ENCODE data around the gene ITFG1. TPM values are rescaled to one million over a fixed set of nuclear protein-coding genes. Genes with fewer than 3 reads are reported as not detected.
"Not testable (repeated sequence)": the region's sequence is repeated elsewhere in the genome, so short reads cannot be mapped to it uniquely, and the experiment has no call there.

The ITFG1 gene
- total RNA-seq, 1 experiment from 2014 or later, result 18.0 TPM

DNA sequence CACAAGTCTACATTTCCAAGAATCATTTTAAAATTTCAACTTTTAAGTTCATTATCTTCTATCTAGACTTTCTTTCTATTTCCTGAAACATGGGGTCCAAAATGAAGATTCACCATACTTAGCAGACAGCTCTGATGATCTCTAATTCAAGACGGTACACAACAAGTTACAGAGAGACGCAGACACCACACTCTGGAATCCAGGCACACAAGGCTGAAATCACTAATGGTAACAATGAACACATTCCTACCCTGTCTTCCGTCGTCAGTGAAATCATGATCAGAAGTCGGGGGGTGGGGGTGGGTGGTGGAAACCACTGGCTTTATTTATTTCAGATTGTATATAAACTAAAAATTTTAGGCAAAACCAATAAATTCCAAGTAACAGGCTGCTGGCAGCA is 78.5 kb downstream of the ITFG1 start:
- Histone ChIP-seq H3K36me3 (no peaks in the 10 kb centered on the region), H3K4me3 (no peak overlapping the region), H3K9me3 (no peaks in the 10 kb centered on the region), H3K27me3 (no peaks in the 10 kb centered on the region)
- no peak for DNase-seq

- Histone ChIP-seq H3K27me3 (no peaks in the 10 kb centered on the region), H3K4me3 (no peak overlapping the region), H3K36me3 (no peaks in the 10 kb centered on the region), H3K9me3 (no peaks in the 10 kb centered on the region)
- no peak for DNase-seq
These were observed 83.7 kb downstream of the ITFG1 start for GRCh38 chr16:47377154-47377553.

- no peaks in the 10 kb centered on the region for H3K9me3 ChIP-seq
- H3K36me3 ChIP-seq, result no peaks in the 10 kb centered on the region
- no peak overlapping the region for H3K4me3 ChIP-seq
- H3K27me3 ChIP-seq, result no peaks in the 10 kb centered on the region
- no peak for DNase-seq
These were observed 85.4 kb downstream of the ITFG1 start for GRCh38 chr16:47375423-47375822.

GRCh38 chr16:47374629-47375028 is 86.2 kb downstream of the ITFG1 start:
- no peaks in the 10 kb centered on the region for H3K27me3 ChIP-seq
- no peak overlapping the region for H3K4me3 ChIP-seq
- no peaks in the 10 kb centered on the region for H3K36me3 ChIP-seq
- no peaks in the 10 kb centered on the region for H3K9me3 ChIP-seq
- no peak for DNase-seq

DNA sequence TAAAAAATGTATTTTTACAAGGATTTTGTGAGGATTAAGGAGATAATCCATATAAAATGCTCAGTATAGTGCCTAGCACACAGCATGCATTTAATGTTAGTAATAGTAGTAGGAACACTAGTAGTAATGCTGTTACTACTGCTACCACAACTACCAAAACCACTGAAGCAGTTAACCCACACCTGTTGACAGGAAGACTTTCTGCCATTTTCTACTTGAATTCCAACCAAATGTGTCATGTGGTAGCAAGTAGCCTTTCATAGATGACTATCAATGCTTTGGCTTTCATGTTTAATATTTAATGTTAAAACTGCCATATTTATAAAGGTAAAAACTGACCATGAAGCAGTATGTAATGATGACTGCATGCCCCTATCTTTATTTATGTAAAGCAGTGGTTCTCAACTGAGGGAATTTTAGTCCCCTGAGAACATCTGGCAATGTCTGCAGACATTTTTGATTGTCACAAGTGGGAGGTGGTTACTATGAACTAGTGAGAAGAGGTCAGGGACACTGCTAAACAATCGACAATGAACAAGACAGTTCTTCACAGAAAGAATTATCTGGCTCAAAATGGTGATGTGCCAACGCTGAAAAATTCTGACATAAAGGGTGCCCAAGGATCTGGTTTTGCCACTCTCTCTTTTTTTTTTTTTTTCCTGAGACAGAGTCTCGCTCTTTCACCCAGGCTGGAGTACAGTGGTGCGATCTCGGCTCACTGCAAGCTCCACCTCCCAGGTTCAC is 89.4 kb downstream of the ITFG1 start:
- H3K27me3 ChIP-seq, result no peaks in the 10 kb centered on the region
- H3K4me3 ChIP-seq, result no peak overlapping the region
- no peaks in the 10 kb centered on the region for H3K36me3 ChIP-seq
- DNase-seq, result no peak
- no peaks in the 10 kb centered on the region for H3K9me3 ChIP-seq

- no peaks in the 10 kb centered on the region for H3K27me3 ChIP-seq
- H3K4me3 ChIP-seq, result no peak overlapping the region
- H3K9me3 ChIP-seq, result no peaks in the 10 kb centered on the region
- no peak for DNase-seq
- H3K36me3 ChIP-seq, result no peaks in the 10 kb centered on the region
These were observed 90.3 kb downstream of the ITFG1 start for GRCh38 chr16:47370536-47370935.

DNA sequence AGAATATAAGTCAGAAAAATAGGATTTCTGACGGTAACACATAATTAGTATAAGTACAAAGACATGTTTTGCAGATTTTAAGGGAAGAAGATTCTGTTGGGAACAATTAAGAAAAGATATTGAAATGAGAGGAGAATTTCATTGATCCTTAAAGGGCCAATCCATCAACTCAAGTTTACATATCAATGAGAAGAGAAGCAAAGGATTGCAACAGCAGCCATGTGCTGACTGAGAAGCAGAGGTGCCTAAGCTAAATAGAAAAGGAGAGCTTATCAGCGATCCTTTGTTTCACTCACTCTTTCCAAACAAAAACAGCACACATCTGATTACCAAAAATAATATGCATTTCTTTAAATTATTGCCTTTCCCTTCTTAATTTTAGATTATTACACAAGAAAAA is 94.6 kb downstream of the ITFG1 start:
- DNase-seq, result no peak
- no peak overlapping the region for H3K4me3 ChIP-seq
- no peaks in the 10 kb centered on the region for H3K36me3 ChIP-seq
- no peaks in the 10 kb centered on the region for H3K9me3 ChIP-seq
- H3K27me3 ChIP-seq, result no peaks in the 10 kb centered on the region

- H3K27me3 ChIP-seq, result no peaks in the 10 kb centered on the region
- DNase-seq, result no peak
- no peaks in the 10 kb centered on the region for H3K9me3 ChIP-seq
- H3K36me3 ChIP-seq, result no peaks in the 10 kb centered on the region
- H3K4me3 ChIP-seq, result no peak overlapping the region
These were observed 97.1 kb downstream of the ITFG1 start for GRCh38 chr16:47363761-47364160.

DNA sequence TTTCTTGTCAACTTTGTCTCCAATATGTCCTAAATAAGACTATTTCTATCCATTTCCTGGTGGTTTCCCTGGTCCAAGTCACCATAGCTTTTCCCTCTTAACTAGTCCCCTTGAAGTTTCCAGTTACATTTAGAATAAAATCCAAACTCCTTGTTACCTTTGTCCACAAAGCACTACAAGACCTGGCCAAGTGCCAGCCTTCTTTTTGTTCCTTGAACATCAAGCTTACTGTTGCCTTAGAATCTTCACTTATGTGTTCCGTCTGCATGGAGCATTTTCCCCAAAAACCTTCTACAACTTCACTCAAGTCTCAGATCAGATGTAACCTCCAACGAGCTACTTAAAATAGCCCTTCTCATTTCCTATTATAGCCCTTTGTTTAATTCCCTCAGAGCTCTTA is 101.4 kb downstream of the ITFG1 start:
- Histone ChIP-seq H3K4me3 (no peak overlapping the region), H3K36me3 (no peaks in the 10 kb centered on the region), H3K9me3 (no peaks in the 10 kb centered on the region), H3K27me3 (no peaks in the 10 kb centered on the region)
- no peak for DNase-seq

DNA sequence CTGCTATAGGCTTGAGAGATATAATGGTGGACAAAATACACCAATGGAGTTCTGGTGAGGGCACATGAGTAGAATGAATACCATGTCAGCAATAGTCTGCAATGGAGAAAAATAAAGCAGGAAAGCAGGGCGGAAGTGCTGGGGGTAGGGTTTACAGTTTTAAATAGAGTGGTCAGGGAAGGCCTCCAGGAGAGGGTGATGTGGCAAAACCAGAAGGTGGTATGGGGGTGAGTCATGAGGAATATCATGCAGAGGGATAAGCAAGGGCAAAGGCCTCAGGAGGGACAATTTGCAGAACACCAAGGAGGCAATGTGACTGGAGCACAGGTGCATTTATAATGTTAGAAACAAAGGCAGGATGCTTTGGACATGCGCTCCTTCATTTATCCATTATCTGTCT is 102.0 kb downstream of the ITFG1 start:
- no peaks in the 10 kb centered on the region for H3K9me3 ChIP-seq
- DNase-seq, result peak; percentile 20
- H3K27me3 ChIP-seq, result no peaks in the 10 kb centered on the region
- no peak overlapping the region for H3K4me3 ChIP-seq
- no peaks in the 10 kb centered on the region for H3K36me3 ChIP-seq

DNA sequence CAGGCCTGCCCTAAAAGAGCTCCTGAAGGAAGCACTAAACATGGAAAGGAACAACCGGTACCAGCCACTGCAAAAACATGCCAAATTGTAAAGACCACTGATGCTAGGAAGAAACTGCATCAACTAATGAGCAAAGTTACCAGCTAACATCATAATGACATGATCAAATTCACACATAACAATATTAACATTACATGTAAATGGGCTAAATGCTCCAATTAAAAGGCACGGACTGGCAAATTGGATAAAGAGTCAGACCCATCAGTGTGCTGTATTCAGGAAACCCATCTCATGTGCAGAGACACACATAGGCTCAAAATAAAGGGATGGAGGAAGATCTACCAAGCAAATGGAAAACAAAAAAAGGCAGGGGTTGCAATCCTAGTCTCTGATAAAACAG is 111.8 kb downstream of the ITFG1 start:
- H3K9me3 ChIP-seq, DNase-seq, H3K27me3 ChIP-seq, H3K4me3 ChIP-seq, H3K36me3 ChIP-seq: not testable (repeated sequence)

- H3K27me3 ChIP-seq, DNase-seq, H3K36me3 ChIP-seq, H3K9me3 ChIP-seq, H3K4me3 ChIP-seq: not testable (repeated sequence)
These were observed 113.7 kb downstream of the ITFG1 start for GRCh38 chr16:47347021-47347696.

DNA sequence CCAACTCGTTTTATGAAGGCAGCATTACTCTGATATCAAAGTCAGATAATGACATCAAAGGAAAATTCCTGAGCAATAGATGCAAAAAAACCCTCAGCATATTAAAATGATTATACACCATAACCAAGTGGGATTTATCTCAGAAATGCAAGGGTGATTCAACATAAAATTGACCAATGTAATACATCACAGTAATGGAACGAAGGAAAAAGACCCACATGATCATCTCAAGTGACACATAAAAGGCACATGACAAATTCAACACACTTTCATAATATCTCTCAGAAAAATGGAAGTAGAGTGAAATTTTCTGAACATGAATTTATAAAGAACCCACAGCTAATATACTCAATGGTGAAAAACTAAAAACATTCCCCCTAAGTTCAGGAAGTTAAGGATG is 118.8 kb downstream of the ITFG1 start:
- H3K9me3 ChIP-seq, result no peaks in the 10 kb centered on the region
- no peak for DNase-seq
- no peaks in the 10 kb centered on the region for H3K36me3 ChIP-seq
- H3K4me3 ChIP-seq, result no peak overlapping the region
- no peaks in the 10 kb centered on the region for H3K27me3 ChIP-seq

GRCh38 chr16:47330562-47330961 is 130.3 kb downstream of the ITFG1 start:
- H3K4me3 ChIP-seq, H3K36me3 ChIP-seq, DNase-seq: not testable (repeated sequence)

GRCh38 chr16:47324309-47324708 is 136.6 kb downstream of the ITFG1 start:
- H3K9me3 ChIP-seq, H3K4me3 ChIP-seq, DNase-seq, H3K27me3 ChIP-seq, H3K36me3 ChIP-seq: not testable (repeated sequence)

More at GRCh38 chr16:47330562-47330961, 130.3 kb downstream of the ITFG1 start:
- H3K9me3 ChIP-seq, H3K27me3 ChIP-seq: not testable (repeated sequence)

DNA sequence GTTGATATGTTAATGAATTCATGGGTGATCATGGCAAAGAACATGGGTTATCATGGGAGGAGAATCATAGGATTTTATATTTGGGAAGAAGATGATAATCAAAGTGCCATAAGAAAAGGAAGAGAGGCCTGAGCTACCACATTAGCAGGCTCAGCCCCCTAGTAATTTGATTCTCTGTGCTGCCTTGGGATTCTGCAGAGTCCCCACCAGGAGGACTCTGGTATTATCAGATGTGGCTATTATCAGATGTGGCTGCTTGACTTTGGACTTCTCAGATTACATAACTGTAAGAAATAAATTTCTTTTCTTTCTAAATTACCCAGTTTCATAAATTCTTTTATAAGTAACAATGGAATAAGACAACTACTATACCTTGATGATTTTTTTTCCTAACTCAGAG is 137.6 kb downstream of the ITFG1 start:
- Histone ChIP-seq H3K9me3 (no peaks in the 10 kb centered on the region), H3K36me3 (no peaks in the 10 kb centered on the region), H3K4me3 (no peak overlapping the region), H3K27me3 (no peaks in the 10 kb centered on the region)
- DNase-seq, result no peak

DNA sequence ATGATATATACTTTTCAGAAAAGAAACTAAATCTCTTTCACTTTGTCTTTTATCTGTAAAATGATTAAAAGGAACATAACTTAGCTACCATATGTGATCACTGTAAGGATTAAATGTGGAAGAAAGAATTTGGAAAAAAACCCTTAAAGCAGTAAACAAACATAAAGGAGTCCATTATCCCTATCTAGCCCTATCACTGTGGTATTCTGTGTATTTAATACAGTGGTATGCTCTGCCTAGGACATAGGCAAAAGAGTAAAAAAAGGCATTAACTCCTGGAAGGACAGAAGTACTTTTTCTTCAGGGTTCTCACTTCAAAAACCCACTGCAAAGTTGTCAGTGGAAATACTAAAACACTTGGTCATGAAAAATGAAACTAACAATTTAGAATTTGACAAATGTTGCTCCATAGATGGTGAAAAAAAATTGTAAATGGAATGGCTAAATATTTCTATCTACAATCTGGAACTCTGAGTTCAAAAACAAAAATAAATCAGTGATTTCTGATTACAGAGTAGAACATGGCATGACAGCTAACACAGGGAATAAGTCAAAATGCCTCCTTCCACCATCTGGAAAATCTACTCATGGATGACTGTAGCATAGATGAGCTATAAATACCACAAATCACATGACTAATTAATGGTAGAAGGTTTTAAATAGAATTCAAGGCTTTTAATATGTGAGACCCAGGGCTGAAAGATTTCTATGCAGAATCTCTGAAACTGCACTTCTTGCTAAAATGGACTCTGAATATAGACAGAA is 140.1 kb downstream of the ITFG1 start:
- Histone ChIP-seq H3K9me3 (no peaks in the 10 kb centered on the region), H3K36me3 (no peaks in the 10 kb centered on the region), H3K27me3 (no peaks in the 10 kb centered on the region), H3K4me3 (no peak overlapping the region)
- no peak for DNase-seq

Measured in MG63 (cell line).